ENCODE measurements around the gene ZG16B.

ZG16B gene

DNA sequence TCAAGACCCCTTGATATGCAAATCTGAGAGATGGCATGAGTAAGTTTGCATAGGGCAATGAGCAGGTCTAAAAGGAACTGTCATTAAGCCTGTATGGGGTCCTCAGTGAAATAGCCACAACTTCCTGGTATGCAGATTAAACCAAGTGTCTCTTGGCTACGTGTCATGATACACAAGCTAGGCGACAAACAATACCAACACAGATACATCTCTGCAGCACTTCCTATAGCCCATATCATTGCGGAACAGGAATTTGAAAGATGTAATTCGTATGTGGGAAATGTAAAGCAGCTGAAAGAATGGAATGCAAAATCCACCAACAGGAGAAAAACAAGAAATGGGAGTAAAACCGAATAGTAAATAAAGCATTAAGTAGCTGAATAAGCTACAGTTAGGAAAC lies 15.0 kb downstream of the ZG16B start:
- H3K27ac ChIP-seq: no peak overlapping the region
- TF ChIP-seq, protein P1, sequence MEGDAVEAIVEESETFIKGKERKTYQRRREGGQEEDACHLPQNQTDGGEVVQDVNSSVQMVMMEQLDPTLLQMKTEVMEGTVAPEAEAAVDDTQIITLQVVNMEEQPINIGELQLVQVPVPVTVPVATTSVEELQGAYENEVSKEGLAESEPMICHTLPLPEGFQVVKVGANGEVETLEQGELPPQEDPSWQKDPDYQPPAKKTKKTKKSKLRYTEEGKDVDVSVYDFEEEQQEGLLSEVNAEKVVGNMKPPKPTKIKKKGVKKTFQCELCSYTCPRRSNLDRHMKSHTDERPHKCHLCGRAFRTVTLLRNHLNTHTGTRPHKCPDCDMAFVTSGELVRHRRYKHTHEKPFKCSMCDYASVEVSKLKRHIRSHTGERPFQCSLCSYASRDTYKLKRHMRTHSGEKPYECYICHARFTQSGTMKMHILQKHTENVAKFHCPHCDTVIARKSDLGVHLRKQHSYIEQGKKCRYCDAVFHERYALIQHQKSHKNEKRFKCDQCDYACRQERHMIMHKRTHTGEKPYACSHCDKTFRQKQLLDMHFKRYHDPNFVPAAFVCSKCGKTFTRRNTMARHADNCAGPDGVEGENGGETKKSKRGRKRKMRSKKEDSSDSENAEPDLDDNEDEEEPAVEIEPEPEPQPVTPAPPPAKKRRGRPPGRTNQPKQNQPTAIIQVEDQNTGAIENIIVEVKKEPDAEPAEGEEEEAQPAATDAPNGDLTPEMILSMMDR (IDR thresholded peaks at IDR 0.05; ENCODE audit: low read depth, low read length, missing control alignments): no peak
- peaks cover 4% of the 10 kb centered on the region for H3K27me3 ChIP-seq (replicated peaks)
- H3K4me3 ChIP-seq (ENCODE audit: low read depth, low read length): no peak overlapping the region
- no peak for DNase-seq
- no peaks in the 10 kb centered on the region for H3K36me3 ChIP-seq (replicated peaks)
- in situ Hi-C loops (cut with HindIII; ENCODE audit: low pct_ligation_motif_present, low sequenced_read_pairs): no loop called here

DNA sequence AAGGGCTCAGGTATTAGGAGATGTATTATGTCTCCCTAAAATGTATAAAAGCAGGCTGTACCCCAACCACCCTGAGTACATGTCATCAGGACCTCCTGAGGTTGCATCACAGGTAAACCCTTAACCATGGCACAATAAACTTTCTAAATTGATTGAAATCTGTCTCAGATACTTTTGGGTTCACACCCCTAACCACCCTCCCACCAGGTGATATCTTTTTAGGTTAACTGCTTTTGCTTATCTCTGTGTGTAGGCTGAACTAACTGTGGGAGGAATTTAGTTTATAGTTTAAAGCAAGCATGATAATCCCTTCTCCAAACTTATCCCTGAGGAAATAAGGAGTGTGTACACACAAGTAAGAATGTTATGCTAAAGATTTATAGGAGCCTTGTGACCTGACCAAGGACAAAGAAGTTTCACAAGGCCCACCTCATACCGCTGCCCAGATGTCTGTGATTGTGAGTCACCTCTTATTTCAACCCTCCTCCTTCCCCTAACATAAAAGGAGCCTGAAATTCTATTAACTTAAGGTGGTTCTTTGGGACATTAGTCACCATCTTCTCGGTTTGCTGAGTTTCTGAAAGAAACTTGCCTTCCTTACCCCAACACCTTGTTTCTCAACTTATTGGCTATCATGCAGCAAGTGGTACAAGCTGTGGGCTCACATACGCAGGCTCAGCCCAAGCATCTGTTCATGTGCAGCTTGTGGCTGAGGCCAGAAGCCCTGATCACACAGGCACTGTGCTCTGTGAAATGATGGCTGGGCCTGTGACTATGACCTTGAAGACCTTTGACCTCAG lies 16.6 kb downstream of the ZG16B start:
- H3K27ac ChIP-seq: no peak overlapping the region

DNA sequence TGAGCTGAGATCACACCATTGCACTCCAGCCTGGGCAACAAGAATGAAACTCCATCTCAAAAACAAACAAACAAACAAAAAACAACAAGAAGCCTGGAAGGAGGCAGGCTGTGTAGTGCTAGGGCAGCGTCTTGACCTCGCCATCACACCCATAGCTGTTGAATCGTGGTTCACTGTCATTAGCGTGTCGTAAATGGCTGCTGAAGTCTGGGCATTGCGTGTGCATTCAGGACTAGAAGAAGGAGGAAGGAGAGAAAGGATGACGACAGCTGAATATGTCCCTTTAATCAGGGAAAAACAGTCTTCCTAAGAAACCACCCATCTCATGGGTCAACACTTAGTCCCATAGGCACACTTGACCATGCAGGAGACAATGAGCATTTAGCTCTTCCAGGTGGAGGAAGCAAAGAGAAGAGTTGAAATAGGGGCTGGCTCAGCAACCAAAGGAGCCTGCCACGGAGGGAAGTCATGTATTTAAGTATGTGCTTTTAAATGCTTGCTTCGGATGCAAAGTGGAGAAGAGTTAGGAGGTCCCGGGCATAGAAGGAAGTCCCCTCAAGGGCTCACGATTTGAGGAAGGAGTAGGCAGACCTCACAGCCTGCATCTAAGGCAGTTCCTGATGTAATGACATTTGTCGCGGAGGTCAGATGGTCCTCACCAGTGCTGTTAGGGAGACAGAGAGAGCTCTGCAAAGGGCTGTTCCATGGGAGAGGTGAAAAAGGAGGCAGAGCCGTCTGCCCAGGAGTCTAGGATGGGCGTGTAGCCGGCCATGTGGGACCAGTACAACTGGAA lies 19.0 kb downstream of the ZG16B start:
- H3K36me3 ChIP-seq (replicated peaks): no peaks in the 10 kb centered on the region
- in situ Hi-C loops (cut with HindIII; ENCODE audit: low pct_ligation_motif_present, low sequenced_read_pairs): no loop called here
- TF ChIP-seq, protein P1 (IDR thresholded peaks at IDR 0.05; ENCODE audit: low read depth, low read length, missing control alignments): no peak
- no peak for DNase-seq
- no peak overlapping the region for H3K27ac ChIP-seq
- H3K27me3 ChIP-seq (replicated peaks): peaks cover 4% of the 10 kb centered on the region
- no peak overlapping the region for H3K4me3 ChIP-seq (ENCODE audit: low read depth, low read length)

More for the DNA sequence above, 16.6 kb downstream of the ZG16B start:
- TF ChIP-seq, protein P1 (IDR thresholded peaks at IDR 0.05; ENCODE audit: low read depth, low read length, missing control alignments): no peak
- no peak for DNase-seq
- H3K27me3 ChIP-seq (replicated peaks): peaks cover 4% of the 10 kb centered on the region
- in situ Hi-C loops (cut with HindIII; ENCODE audit: low pct_ligation_motif_present, low sequenced_read_pairs): no loop called here
- H3K4me3 ChIP-seq (ENCODE audit: low read depth, low read length): no peak overlapping the region
- no peaks in the 10 kb centered on the region for H3K36me3 ChIP-seq (replicated peaks)

DNA sequence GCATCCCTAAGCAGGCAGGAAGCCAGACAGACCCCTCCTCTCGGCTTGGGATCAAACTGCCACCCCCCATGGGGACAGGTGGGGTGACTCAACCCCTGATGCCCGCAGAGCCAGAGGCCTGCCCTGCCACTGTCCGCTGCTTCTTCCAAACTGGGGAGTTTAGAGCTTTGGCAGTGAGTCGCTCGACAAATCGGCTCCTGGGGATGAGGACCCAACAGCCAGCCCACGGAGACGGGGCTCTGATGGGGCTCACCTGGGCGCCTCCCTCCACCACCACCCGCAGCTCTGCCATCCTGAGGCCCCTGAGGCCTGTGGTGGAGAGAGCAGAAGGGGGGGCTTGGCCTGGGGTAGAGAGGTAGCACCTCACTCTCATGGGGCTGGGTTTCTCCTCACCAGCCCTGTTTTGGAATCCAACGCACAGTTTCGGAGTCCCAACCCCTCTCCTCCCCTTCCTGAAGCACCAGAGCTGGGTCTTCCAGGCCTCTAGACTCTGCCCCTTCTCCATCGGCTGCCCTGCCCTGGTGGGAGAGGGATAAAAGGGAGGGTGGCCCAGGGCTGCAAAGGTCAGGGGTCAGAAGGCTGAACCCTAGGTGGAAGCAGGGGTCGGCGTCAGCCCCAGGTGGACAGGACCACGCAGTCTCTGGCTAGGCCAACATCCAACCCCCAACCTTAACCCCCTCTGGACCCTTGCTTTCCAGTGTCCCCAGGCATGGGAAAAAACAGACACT lies 22.1 kb downstream of the ZG16B start:
- in situ Hi-C loops (cut with HindIII; ENCODE audit: low pct_ligation_motif_present, low sequenced_read_pairs): no loop called here
- H3K4me3 ChIP-seq (ENCODE audit: low read depth, low read length): no peak overlapping the region
- TF ChIP-seq, protein P1 (IDR thresholded peaks at IDR 0.05; ENCODE audit: low read depth, low read length, missing control alignments): no peak
- H3K36me3 ChIP-seq (replicated peaks): no peaks in the 10 kb centered on the region
- DNase-seq: no peak
- no peak overlapping the region for H3K27ac ChIP-seq
- H3K27me3 ChIP-seq (replicated peaks): peaks cover 4% of the 10 kb centered on the region

DNA sequence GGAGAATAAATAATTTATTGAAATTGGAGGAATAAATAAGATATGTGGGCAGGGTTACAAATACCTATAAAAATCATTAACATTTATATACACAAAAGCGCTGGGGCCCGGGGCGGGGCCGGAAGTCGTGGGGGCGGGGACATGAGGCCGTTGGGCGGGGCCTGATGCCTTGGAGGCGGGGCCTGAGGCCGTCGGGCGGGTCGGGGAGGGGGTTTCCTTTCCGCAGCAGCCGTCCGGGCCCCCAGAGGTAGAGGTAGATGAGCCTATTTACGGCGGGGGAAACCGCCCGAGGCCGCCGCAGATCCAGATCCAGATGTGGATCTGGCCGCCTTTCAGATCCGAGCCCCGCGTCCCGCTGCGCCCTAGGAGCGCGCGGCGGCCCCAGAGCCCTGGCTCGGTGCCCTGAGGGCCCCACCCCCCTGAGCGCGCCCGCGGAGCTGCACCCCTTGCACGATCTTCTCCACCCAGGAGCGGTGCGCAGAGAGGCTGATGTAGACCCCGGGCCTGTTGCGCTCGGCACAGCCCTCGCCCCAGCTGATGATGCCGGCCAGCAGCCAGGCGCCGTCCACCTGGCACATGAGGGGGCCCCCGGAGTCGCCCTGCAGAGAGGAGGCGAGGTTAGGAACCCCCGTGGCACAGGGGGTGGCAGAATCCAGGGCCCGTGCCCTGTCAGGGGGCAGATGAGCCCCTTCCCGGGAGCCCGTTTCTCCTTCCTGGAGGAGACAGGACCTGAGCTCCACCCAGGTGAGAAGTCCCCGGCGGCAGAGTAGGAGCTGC lies 22.8 kb downstream of the ZG16B start:
- no peak for DNase-seq
- peaks cover 4% of the 10 kb centered on the region for H3K27me3 ChIP-seq (replicated peaks)
- in situ Hi-C loops (cut with HindIII; ENCODE audit: low pct_ligation_motif_present, low sequenced_read_pairs): no loop called here
- H3K27ac ChIP-seq: no peak overlapping the region
- TF ChIP-seq, protein P1 (IDR thresholded peaks at IDR 0.05; ENCODE audit: low read depth, low read length, missing control alignments): no peak
- no peaks in the 10 kb centered on the region for H3K36me3 ChIP-seq (replicated peaks)
- H3K4me3 ChIP-seq (ENCODE audit: low read depth, low read length): no peak overlapping the region

Measured in brain microvascular endothelial cell (primary cell).